A549 (cell line): ENCODE measurements around the gene KRT15.

Source experiments
- BHLHE40 ChIP-seq: IDR thresholded peaks from 2 replicates; pipeline ENCODE4 v1.6.1; 2012; ENCODE audit warnings: low read depth, low read length, inconsistent platforms
- CTCF ChIP-seq: fragments of >200 bp; sonication (Bioruptor Twin); formaldehyde crosslinking; IDR thresholded peaks from 3 replicates; pipeline ENCODE4 v1.5.1; 2016
- JUNB ChIP-seq: fragments of >200 bp; sonication (Bioruptor Twin); formaldehyde crosslinking; IDR thresholded peaks from 2 replicates; pipeline ENCODE4 v1.6.1; 2016
- KDM5A ChIP-seq: fragments of 200-600 bp; sonication (generic); IDR thresholded peaks from 2 replicates; pipeline ENCODE4 v1.6.1; 2016; ENCODE audit warnings: antibody characterized with exemption, mild to moderate bottlenecking
- MAX ChIP-seq: IDR thresholded peaks from 2 replicates; pipeline ENCODE4 v1.6.1; 2012
- SREBF2 ChIP-seq: fragments of 450-650 bp; IDR thresholded peaks from 2 replicates; pipeline ENCODE4 v1.6.1; 2014; ENCODE audit warnings: mild to moderate bottlenecking, moderate library complexity
- USF2 ChIP-seq: fragments of 450-650 bp; IDR thresholded peaks from 2 replicates; pipeline ENCODE4 v1.6.1; 2014; ENCODE audit warnings: antibody characterized with exemption

DNA sequence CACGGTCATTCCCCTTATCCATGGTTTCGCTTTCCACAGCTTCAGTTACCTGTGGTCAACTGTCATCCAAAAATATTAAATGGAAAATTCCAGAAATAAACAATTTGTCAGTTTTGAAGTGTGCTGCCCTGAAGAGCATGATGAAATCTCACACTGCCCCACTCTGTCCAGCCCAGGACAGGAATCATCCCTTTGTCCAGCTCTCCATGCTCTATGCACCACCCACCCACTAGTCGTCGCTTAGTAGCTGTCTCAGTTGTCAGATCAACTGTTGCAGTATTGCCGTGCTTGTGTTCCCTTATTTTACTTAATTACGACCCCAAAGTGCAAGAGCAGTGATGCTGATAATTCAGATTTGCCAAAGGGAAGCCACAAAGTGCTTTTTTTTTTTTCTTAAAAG lies 42.9 kb upstream of the KRT15 start:
- TF ChIP-seq BHLHE40 (no peak), KDM5A (no peak), JUNB (no peak), USF2 (no peak), CTCF (no peak), SREBF2 (no peak), MAX (no peak)
